B cell (primary cell): ENCODE results near the gene GPC5. TPM values are rescaled to one million over a fixed set of nuclear protein-coding genes. Genes with fewer than 3 reads are reported as not detected.

Experiments
- ATAC-seq: fragments of 200-7000 bp; cut with Tn5 transposase; one replicate; pipeline ENCODE4 v1.10.0; 2021; ENCODE audit warnings: low read depth, mild to moderate bottlenecking, moderate number of reproducible peaks, moderate library complexity
- CTCF ChIA-PET: fragments of 350-600 bp; sonication (Branson Sonifier 250); formaldehyde crosslinking; loops from one replicate; lab custom pipeline; 2021; ENCODE audit warnings: antibody characterized with exemption, inconsistent platforms; lab: Charles Lee
- POLR2A ChIA-PET: fragments of 350-600 bp; sonication (Branson Sonifier 250); formaldehyde crosslinking; loops from one replicate; lab custom pipeline; 2021; ENCODE audit warnings: antibody characterized with exemption; lab: Charles Lee
- DNase-seq: peaks from one replicate; pipeline ENCODE4 v3.0.0; 2013
- H2AFZ ChIP-seq: 2 replicates; pipeline ENCODE4 v1.6.1; 2012; ENCODE audit warnings: mild to moderate bottlenecking, low read depth, low read length; ENCODE audit not compliant: insufficient read depth, poor library complexity, severe bottlenecking
- H3K27ac ChIP-seq, 2 donors: 1 replicate in 1 of 2; 2 replicates in 1 of 2; pipeline ENCODE4 v1.5.1; 2012 to 2013; ENCODE audit warnings: low read length in 2 of 2, mild to moderate bottlenecking in 2 of 2, moderate library complexity in 1 of 2
- H3K27me3 ChIP-seq, 4 experiments: fragments of 200-600 bp in 1 of 4; sonication (generic) in 1 of 4; replicated peaks in 1 of 4; 1 replicate in 2 of 4; 2 replicates in 2 of 4; pipeline versions ENCODE4 v1.6.1 to v1.7.0; 2013 to 2016; ENCODE audit warnings: low read length in 3 of 4, mild to moderate bottlenecking in 2 of 4, mixed read lengths in 1 of 4, moderate library complexity in 1 of 4; ENCODE audit not compliant: insufficient read depth in 4 of 4, control insufficient read depth in 3 of 4; ENCODE audit errors: control extremely low read depth in 1 of 4
- H3K36me3 ChIP-seq, 2 experiments: replicated peaks in 1 of 2; 1 replicate in 1 of 2; 2 replicates in 1 of 2; pipeline versions ENCODE4 v1.6.1 to v1.7.1; 2013; ENCODE audit warnings: low read length in 1 of 2; ENCODE audit not compliant: insufficient read depth in 2 of 2, control insufficient read depth in 1 of 2; ENCODE audit errors: control extremely low read depth in 1 of 2, extremely low read depth in 1 of 2
- H3K4me1 ChIP-seq, 2 donors: fragments of 200-600 bp in 1 of 2; sonication (generic) in 1 of 2; 1 replicate in 1 of 2; 2 replicates in 1 of 2; pipeline versions ENCODE4 v1.5.1 to v1.6.1; 2013 to 2017; ENCODE audit warnings: low read length in 2 of 2; ENCODE audit not compliant: control insufficient read depth in 2 of 2, insufficient read depth in 2 of 2
- H3K4me2 ChIP-seq: replicated peaks from 2 replicates; pipeline ENCODE3; 2012; ENCODE audit warnings: mild to moderate bottlenecking, low read depth, low read length; ENCODE audit not compliant: poor library complexity, severe bottlenecking
- H3K4me3 ChIP-seq, 5 experiments: fragments of 200-600 bp in 1 of 5; sonication (generic) in 1 of 5; 1 replicate in 3 of 5; 2 replicates in 2 of 5; pipeline versions ENCODE4 v1.5.1 to v1.7.0; 2011 to 2016; ENCODE audit warnings: low read length in 4 of 5, mild to moderate bottlenecking in 4 of 5, low read depth in 2 of 5, control low read depth in 1 of 5, moderate library complexity in 1 of 5; ENCODE audit not compliant: insufficient read depth in 1 of 5; ENCODE audit errors: control extremely low read depth in 1 of 5, extremely low read depth in 1 of 5
- H3K79me2 ChIP-seq: fragments of 200-600 bp; sonication (generic); one replicate; pipeline ENCODE4 v1.6.0; 2016; ENCODE audit warnings: low read length; ENCODE audit not compliant: control insufficient read depth, insufficient read depth
- H3K9ac ChIP-seq: fragments of 200-600 bp; sonication (generic); 2 replicates; pipeline ENCODE4 v1.6.1; 2017; ENCODE audit warnings: mild to moderate bottlenecking, low read length, moderate library complexity
- H3K9me3 ChIP-seq, 3 donors: one replicate each; pipeline versions ENCODE4 v1.6.1 to v1.7.1; 2013; ENCODE audit warnings: low read length in 2 of 3; ENCODE audit not compliant: control insufficient read depth in 2 of 3, insufficient read depth in 1 of 3; ENCODE audit errors: control extremely low read depth in 1 of 3
- H4K20me1 ChIP-seq: 2 replicates; pipeline ENCODE4 v1.6.0; 2012; ENCODE audit warnings: mild to moderate bottlenecking, low read length; ENCODE audit not compliant: insufficient read depth, control insufficient read depth, poor library complexity, severe bottlenecking
- H3K27ac Mint-ChIP-seq: one replicate; pipeline ENCODE4 v1.8.0; 2021; ENCODE audit warnings: mixed read lengths
- H3K27me3 Mint-ChIP-seq: one replicate; pipeline ENCODE4 v1.8.0; 2021; ENCODE audit warnings: mixed read lengths
- H3K4me1 Mint-ChIP-seq: one replicate; pipeline ENCODE4 v1.8.0; 2021; ENCODE audit warnings: mixed read lengths
- H3K4me3 Mint-ChIP-seq: one replicate; pipeline ENCODE4 v1.8.0; 2021; ENCODE audit warnings: mixed read lengths
- H3K9me3 Mint-ChIP-seq: one replicate; pipeline ENCODE4 v1.8.0; 2022; ENCODE audit warnings: mixed read lengths; ENCODE audit not compliant: insufficient read depth
- CTCF ChIP-seq: fragments of 200-600 bp; IDR thresholded peaks from one replicate; pipeline ENCODE4 v1.8.0; 2022; ENCODE audit warnings: antibody characterized with exemption, mild to moderate bottlenecking
- EZH2 ChIP-seq: IDR thresholded peaks from 2 replicates; pipeline ENCODE4 v1.6.1; 2012; ENCODE audit warnings: borderline replicate concordance, low read depth, mild to moderate bottlenecking, moderate library complexity, low read length; ENCODE audit not compliant: insufficient read depth, poor library complexity, severe bottlenecking
- WGBS: methylation state at CpG from one replicate; pipeline ENCODE4 v1.1.5; 2013; ENCODE audit warnings: missing lambda C conversion rate; ENCODE audit not compliant: insufficient coverage; 5-methylcytosine and 5-hydroxymethylcytosine counted together
- intact Hi-C: fragments of 100-400 bp; cut with micrococcal nuclease; formaldehyde crosslinking; loops from one replicate; pipeline ENCODE4 v1.10.0; 2022
- polyA plus RNA-seq: library from polyadenylated mRNA; depleted of rRNA; stranded (reverse); fragments of >200 nt; gene quantifications from 2 replicates; pipeline ENCODE4 v1.2.3, GENCODE V29; 2012
- total RNA-seq, 2 donors: library from RNA; stranded (reverse); fragments of 120-200 nt in 1 of 2; gene quantifications; 1 replicate in 1 of 2; 2 replicates in 1 of 2; pipeline versions ENCODE4 v1.2.3 to v1.2.4, GENCODE V29; 2013 to 2022

GPC5 gene
- total and polyA plus RNA-seq, 2 donors (not counting 1 experiment from before 2014, with no cell fraction given): 0.15 to 0.30 TPM

GRCh38 chr13:92444244-92444643 lies 1045.8 kb downstream of the GPC5 start:
- TF ChIP-seq EZH2 (no peak), CTCF (no peak)
- H2AFZ ChIP-seq: no peak overlapping the region
- Mint-ChIP-seq H3K4me3 (no peak overlapping the region), H3K9me3 (peaks cover 7% of the 10 kb centered on the region), H3K27ac (no peak overlapping the region), H3K27me3 (no peaks in the 10 kb centered on the region), H3K4me1 (no peaks in the 10 kb centered on the region)
- POLR2A ChIA-PET: no interaction called here
- H3K36me3 ChIP-seq: no peaks in the 10 kb centered on the region
- no peak overlapping the region for H3K4me3 ChIP-seq
- H3K4me1 ChIP-seq: no peaks in the 10 kb centered on the region
- WGBS: no CpG with 5 or more reads among the region's 1 CpG
- ATAC-seq: no peak
- intact Hi-C loops: no loop called here
- no peaks in the 10 kb centered on the region for H3K79me2 ChIP-seq
- no peak overlapping the region for H3K9ac ChIP-seq
- no peak overlapping the region for H3K27ac ChIP-seq
- H4K20me1 ChIP-seq: no peaks in the 10 kb centered on the region
- CTCF ChIA-PET: no interaction called here
- DNase-seq: no peak
- no peaks in the 10 kb centered on the region for H3K27me3 ChIP-seq
- H3K4me2 ChIP-seq: no peak overlapping the region
- no peaks in the 10 kb centered on the region for H3K9me3 ChIP-seq

GRCh38 chr13:92451060-92451459 lies 1052.6 kb downstream of the GPC5 start:
- no peaks in the 10 kb centered on the region for H3K4me1 Mint-ChIP-seq
- Histone ChIP-seq H3K27me3 (no peaks in the 10 kb centered on the region), H2AFZ (no peak overlapping the region), H3K9me3 (peaks cover 0 to 4% (median 0%) of the 10 kb centered on the region in 3 donors), H3K27ac (no peak overlapping the region), H3K9ac (no peak overlapping the region), H3K4me2 (no peak overlapping the region), H4K20me1 (no peaks in the 10 kb centered on the region), H3K79me2 (no peaks in the 10 kb centered on the region), H3K36me3 (no peaks in the 10 kb centered on the region), H3K4me1 (no peaks in the 10 kb centered on the region), H3K4me3 (no peak overlapping the region)
- WGBS: no CpG with 5 or more reads among the region's 1 CpG
- CTCF ChIA-PET: no interaction called here
- H3K9me3 Mint-ChIP-seq: peaks cover 2% of the 10 kb centered on the region
- H3K27ac Mint-ChIP-seq: no peak overlapping the region
- intact Hi-C loops: no loop called here
- no peaks in the 10 kb centered on the region for H3K27me3 Mint-ChIP-seq
- ATAC-seq (no peak), DNase-seq (no peak)
- H3K4me3 Mint-ChIP-seq: no peak overlapping the region
- TF ChIP-seq EZH2 (no peak), CTCF (no peak)
- POLR2A ChIA-PET: no interaction called here
